HG02623 (cell line): ENCODE data around the gene AQP12B.
"Not testable (repeated sequence)": the region's sequence is repeated elsewhere in the genome, so short reads cannot be mapped to it uniquely, and the experiment has no call there.

Source experiments
- ATAC-seq: cut with Tn5 transposase; IDR thresholded peaks from one replicate; pipeline ENCODE4 v1.9.1; 2021; ENCODE audit warnings: moderate library complexity; ENCODE audit not compliant: unreplicated experiment

Gene AQP12B, protein sequence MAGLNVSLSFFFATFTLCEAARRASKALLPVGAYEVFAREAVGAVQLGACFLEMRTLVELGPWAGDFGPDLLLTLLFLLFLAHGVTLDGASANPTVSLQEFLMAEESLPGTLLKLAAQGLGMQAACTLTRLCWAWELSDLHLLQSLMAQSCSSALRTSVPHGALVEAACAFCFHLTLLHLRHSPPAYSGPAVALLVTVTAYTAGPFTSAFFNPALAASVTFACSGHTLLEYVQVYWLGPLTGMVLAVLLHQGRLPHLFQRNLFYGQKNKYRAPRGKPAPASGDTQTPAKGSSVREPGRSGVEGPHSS

DNA sequence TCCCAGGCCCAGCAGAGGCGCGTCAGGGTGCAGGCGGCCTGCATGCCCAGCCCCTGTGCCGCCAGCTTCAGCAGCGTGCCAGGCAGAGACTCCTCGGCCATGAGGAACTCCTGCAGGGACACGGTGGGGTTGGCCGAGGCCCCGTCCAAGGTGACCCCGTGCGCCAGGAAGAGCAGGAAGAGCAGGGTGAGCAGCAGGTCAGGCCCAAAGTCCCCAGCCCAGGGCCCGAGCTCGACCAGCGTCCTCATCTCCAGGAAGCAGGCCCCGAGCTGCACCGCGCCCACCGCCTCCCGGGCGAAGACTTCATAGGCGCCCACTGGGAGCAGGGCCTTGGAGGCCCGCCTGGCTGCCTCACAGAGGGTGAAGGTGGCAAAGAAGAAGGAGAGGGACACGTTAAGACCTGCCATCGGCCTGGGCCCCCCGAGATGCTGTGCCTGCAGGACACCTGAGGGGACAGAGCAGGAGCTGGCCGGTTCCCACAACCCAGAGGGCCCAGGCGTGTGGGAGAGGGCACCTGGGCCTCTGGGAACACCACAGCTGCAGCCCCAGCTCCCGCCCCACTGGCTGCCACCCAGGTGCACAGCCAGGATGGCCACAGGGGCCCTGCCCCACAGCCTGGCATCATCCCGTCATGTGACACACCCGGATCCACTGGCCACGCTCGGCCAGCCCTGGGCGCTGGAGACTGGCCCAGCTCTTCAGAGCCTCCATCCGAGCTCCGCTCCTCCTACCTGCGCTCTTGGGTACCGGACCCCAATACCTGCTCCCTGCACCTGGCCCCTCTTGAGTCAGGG, at the start of gene AQP12B:
Gene AQP12B (minus strand): TSS at position 455 of the 794 bp plus-strand sequence. CDS start 48 bp downstream, at position 407.
- not testable (repeated sequence) for ATAC-seq

DNA sequence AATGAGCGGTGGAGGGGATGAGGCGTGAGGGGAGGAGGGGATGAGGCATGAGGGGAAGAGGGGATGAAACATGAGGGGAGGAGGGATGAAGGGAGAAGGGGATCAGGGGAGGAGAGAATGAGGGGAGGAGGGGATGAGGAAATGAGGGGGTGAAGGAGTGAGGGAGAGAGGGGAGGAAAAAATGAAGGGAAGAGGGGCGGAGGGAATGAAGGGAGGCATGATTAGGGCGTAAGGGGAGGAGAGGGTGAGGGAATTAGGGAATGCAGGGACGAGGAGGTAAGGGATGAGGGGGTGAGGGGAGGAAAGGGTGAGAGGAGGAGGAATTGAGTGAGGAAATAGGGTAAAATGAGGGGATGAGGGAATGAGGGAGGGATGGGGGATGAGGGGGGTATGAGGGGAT, 49.5 kb upstream of the AQP12B start:
- ATAC-seq = no peak

DNA sequence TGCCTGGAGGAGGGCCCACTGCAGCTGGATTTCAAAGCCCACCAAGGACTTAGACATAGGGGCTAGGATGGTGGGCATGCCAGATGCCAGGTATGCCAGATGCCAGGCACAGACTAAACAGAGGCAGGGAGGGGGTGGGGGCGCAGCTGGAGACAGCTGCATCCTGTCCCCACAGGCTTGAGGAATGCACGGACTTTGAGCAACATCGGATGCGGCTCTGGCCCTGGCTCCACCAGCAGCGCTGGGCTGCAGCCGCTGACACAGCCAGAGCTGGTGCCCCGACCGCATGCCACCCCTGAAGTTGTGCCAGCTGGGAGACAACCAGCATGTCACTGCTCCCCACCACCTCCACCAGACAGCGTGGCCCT, 48.5 kb upstream of the AQP12B start:
- ATAC-seq = no peak

DNA sequence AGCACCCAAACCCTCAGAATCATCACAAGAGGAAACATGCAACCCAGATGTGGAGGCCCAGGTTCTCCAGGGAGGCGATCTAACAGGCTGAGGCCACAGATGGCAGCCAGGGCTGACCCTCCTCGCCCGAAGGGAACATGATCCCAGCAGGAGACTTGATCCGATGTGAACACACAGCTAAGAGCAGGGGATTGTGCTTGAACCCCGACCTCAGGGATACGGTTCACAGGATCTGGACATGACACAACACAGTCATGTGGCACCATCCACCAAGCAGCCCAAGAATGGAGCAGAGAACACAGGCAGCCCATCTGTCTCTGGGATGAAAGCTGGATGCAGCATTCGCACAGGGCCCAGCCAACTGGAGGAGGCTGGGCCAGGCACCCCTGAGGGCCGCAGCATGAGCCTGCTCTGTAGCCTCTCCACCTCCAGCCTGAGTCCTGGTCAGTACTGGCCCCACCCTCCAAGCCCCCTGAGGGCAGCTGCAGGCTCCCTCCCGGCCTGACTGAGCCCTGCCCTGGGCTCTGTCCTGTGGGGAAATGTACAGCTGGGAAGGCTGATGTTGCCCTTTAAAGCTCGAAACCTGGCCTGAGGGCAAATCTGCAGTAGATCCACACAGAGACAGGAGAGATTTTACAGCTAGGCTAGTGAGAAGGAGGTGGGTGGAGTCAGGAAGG, 48.0 kb upstream of the AQP12B start:
- ATAC-seq = no peak

DNA sequence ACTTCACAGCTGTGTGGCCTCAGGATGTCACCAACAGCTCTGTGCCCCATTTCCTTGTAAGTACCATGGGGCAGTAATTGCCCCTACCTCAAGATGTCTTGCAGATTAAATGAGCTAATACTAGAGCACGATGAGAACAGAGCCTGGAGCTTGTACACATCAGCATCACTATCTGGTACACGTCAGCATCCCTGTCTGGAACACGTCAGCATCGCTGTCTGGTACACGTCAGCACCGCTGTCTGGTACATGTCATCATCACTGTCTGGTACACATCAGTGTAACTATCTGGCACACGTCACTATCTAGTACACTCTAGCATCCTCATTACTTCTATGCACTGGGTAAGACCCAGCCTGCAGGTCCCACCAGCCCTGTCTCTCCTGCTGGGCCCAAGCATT, 46.1 kb upstream of the AQP12B start:
- no peak for ATAC-seq

DNA sequence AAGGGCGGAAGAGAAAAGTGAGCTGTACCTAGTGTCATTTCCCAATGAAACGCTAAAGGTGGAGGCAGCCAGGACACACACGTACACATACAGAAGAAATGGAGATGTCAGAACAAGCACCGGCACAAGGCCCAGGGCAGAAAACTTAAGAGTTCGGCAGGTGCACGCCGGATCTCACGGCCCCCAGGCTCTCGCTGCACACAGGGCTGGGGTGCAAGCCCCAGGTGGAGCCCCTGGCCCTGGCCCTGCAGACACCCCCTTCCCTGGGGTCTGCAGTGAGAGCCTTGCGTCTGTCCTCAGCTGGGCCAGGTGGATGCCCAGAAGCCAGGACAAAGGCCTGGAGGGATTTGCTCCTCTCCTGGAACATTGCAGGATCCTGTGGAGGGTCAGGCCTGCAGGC, 45.7 kb upstream of the AQP12B start:
- no peak for ATAC-seq

DNA sequence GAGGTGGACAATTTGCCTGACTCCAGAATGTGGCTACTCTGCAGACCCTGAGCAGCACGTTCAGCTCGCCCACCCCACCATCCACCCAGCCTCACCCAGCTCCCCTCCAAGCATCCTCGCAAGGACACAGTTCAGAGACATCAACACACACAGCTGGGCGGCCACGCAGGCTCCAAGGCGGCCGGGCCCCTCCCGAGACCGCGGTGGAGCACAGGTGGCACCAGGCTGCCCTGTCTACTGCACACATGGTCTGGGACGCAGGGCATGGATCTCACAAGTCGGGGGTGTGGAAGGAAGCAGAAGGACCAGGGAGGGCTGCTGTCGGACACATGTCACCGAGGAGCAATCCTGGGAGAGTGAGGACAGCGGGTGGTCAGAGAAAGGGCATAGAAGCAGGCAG, 45.2 kb upstream of the AQP12B start:
- ATAC-seq = no peak

DNA sequence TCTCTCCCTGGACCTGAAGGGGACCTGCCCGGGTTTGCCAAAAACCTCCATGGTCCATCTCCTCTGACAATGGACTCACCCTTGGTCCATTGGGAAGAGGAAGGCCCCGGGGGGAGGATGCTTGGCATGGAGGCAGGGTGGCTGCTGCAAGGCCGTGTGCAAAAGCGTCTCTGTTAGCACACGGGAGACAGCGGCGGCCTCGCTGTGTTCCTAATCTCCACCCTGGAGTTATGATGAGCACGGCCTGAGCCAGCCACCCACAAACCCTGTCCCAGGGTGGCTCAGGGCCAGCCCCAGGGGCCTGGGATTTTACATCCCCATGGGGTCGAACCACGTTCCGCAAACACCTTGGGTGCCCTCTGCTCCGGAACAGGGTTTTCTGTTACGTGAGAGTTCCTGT, 44.8 kb upstream of the AQP12B start:
- no peak for ATAC-seq

DNA sequence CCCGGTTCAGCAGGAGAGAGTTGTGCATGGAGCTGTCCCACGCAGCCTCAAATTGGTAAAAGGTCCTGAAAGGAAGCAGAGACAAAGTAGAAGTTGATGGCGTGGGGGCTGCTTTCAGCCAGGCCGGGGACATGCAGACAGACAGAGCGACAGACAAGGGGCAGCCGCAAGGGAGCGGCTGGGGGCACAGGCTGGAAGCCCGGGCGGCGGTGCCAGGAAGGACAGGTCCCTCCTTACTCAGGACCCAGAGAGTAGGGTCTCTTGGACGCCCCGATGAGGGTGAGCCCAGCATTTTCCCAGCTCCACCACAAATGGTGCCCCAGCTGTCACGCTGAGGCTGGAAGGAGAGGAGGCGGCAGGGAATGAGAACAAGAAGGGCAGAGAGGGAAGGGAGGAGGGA, 44.2 kb upstream of the AQP12B start:
- ATAC-seq = no peak

DNA sequence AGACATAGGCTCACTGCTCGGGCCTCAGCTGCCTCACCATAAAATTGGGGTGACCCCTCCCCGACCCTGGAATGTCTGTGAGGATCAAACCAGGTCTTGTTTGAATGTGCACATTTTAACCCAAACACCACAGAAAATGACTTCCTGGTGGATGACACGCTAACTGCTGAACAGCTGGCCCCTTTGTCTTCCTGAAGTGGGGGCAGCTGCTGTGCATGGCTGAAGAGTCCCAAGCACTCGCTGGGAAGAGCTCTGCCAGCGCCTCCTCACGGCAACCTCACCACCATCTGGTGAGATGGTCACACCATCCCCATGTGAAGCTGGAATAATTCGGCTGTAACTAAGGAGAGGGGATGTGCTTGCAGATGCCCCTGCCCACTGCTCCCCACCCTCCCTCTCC, 43.0 kb upstream of the AQP12B start:
- ATAC-seq = no peak

DNA sequence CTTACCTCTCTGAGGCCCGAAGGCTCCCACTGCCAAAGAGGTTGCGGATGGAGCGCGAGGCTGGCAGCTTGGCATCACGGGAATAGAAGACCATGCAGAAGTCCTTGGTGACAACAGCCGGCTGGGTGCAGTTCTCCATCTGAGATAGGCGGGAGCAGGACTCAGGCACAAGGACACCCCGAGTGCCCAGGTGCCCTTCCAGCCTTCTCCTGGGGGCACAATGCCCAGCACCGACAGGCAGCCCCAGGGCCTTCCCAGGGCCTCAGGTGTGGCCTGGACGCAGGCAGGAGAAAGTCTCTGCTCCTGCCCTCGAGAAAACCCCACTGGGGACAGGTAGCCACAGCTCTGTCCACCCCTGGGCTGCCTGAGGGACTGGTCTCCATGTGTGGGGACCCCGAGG, 42.6 kb upstream of the AQP12B start:
- no peak for ATAC-seq

DNA sequence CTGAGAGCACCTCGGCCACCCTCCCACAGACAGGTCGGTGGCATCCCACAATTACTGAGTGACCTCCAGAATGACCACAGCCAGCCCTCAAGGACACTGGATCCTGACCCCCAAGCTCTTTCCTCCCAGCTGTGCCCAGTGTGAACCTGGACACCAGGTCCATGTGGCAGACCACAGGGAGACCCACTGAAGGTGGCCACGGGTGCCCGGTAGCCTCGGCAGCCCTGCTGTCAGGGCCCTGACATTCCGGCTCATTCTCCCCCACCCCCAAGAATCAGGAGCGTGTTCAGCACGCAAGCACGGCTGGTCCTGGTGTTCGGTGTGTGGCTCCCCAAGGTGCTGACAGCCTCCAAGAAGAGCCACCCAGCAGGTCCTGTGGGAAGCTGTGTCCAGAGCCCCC, 41.7 kb upstream of the AQP12B start:
- ATAC-seq = no peak

DNA sequence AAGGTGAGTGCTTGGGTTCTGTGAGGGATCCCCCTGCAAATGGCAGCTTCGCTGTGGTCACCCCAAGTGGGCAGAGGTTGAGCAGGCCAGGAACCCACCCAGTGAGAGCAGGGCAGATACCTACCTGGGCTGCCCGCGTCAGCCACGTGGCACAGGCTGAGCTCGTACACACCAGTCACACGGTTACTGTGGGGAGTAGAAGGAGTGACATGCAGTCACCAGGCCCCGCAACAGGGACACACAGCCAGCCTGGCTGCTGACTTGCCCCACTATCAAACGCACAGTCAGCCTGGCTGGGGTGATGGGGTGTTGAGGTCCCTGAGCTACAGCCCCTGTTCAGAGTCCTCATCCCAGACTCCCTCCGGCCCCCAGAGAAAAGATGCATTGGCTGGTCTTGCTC, 41.2 kb upstream of the AQP12B start:
- ATAC-seq = no peak

DNA sequence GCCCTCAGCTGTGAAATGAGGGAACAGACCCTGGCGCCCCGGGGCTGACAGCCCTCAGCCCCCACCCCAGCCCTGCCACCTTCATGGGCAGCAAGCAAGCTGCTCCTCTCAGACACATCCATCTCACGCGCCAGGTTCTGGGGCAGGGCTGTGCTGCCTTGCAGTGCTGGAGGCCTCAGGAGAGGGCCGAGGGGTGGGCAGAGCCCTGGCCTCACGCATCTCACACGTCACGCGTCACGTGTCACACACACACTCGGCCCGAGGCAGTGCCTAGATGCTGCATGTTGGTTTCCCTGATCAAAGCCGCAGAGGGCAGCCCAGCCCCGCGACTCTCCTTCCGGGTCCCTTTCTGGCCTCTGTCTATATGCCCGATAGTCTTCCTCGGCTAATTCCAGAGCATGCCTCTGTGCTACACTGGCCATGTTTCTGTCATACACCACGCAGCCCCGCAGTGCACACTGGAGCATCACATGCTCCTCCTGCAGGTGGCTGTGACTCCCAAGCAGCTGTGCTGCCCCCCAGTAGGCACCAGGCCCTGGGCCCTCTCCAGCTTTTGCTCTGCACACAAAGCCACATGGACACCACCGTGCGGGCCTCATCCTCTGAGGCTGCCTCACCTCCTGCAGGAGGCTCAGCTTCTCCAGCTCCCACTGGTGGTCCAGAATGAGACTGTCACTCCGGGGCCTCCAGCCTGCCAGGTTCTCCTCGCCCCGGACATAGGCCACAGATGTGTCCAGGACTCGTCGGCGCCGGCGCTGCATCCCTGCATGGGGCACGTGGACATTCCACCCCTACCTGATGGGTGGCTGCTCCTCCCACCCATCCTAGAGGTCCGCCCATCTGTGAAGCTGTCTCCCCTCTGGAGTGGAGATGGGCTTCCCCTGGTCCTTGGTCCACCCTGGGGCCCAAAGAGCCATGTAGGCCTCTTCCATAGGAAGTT, 40.4 kb upstream of the AQP12B start:
- ATAC-seq = no peak

DNA sequence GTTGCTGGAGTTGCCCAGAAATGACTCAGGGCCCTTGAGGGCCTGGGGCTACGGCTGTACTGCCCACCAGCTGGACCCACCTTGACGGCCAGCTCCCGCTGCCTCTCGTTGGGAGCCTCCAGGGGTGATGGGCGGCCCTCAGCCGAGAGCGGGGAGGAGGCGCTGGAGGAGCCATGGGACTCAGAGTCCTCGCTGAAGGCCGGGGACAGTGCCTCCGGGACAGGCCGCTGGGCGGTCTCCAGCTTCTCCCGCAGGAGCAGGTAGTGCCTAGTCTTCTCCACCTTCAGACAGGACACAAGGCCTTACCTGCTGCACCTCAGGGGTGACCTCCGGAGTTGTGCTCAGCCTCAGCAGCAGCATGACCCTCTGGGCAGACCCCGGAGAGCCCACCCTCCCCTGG, 39.7 kb upstream of the AQP12B start:
- ATAC-seq = no peak

DNA sequence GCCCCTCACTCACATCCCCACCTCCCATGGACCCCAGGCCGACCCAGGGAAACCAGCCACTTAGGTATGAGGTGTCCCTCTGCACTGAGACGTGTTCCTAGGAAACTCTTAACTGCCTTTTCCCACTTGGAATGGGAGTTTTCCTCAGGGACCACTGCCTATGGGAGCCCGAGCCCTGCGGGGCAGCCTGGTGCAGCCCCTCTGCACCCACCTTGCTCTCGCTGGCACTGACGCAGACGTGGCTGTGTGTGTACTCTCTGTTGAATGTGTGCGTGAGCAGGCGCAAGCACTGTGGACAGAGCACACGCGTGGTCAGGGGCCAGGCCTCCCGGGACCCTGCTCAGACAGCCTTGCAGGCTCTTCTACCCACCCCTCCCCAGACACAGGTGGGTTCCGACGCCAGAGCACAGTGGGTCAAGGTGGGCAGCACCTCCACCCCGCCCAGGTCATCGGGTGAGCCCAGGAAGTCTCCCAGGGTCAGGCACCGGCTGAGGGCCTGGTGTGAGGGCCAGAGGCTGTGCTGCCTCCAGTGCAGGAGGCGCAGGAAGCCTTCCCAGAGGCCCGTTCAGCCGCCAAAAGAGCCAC, 39.0 kb upstream of the AQP12B start:
- ATAC-seq = no peak

DNA sequence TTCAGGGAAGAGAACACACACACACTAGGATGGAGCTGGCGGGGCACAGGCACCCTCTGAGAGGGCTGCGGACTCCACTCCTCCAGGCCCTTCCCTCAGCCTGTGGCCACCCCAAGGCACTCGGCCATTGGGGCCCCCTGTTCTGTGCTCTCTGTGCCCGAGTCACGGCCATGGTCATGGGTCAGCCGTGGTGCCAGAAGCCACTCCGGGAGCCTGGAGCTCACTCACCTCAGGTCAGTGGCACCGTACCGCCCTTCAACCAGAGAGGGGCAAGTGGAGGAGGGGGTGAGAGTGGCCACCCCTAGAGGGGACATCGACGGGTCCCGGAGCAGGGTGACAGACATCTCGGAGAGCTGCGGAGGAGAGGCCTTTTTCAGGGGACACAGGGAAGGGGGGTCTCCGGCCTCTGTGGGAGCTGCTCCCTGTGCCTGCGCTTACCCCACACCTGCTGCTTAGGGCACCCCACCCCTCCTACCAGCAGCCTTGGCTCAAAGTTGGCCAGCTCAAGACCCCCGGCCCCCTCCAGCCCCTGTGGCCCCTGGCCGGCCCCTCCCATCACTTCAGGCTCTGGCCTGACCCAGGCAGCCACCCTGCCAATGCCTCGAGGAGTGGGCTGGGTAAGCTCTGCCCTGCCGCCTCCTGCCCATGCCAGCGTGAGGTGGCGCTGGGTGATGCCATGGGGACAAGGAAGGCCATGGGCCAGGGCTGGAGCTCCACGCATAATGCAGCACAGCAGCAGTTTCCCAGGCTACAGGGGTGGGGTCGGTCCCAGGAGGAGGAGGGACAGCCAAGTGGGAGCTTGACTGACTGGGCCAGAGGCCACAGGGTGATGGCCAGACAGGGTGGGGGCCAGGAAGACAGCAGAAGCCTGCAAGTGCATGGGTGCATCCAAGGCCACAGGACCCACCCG, 38.3 kb upstream of the AQP12B start:
- no peak for ATAC-seq

DNA sequence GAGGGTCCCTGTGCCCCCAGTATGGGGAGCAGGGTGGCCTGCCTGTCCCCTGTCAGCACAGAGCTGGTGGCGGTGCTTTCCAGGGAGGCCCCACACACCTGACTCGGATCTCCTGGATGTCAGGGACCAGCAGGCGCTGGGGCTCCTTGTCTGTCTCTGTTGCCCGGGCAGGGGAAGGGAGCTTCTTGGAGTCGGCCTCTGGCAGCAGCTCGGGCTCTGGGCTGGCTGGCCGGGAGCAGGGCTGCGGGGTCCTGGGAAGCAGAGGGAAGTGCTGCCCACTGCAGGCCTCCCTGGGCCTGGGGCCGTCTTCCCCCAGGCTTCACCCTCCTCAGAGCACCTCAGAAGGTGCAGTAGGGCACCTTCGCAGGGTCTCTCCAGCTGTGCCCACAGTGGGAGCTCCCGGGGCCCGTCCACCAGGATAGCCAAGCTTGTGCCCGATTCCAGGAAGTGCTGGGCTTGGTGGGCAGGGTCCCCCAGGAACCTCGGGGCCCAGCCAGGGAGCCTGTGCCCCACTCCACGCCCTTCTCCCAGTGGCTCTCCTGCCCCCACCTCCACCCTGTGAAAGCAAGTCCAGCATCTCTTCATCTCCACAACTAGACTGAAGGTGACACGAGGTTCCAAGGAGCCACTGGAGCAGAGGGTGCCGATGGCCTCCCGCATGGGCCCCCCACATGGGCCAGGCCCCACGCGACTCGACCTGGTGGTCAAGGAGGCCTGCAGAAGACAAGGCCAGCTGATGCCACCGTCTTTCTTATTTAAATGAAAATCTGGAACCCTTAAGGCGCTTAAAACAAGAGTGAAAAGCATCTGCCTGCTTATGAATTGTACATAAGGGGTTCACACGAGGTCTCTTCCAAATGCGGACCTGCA, 37.2 kb upstream of the AQP12B start:
- no peak for ATAC-seq
